Endothelial cell of umbilical vein (primary cell): Measurements from ENCODE around the gene PAK4. TPM values are rescaled to one million over a fixed set of nuclear protein-coding genes. Genes with fewer than 3 reads are reported as not detected.
A peak's percentile ranks its signal among the peaks of the same experiment; 100 is the strongest.

Source experiments
- BruUV-seq: library from RNA; stranded (reverse); fragments of 400-500 nt; replicated peaks from 2 replicates; lab custom pipeline; 2021; lab: Mats Ljungman, UMichigan
- CTCF ChIA-PET: fragments of 300-600, 350-600 bp; sonication (Branson Sonifier 250); formaldehyde crosslinking; loops from one replicate; lab custom pipeline; 2021; ENCODE audit warnings: antibody characterized with exemption, inconsistent platforms; lab: Charles Lee
- POLR2A ChIA-PET: fragments of 300-600, 350-600 bp; sonication (Branson Sonifier 250); formaldehyde crosslinking; loops from one replicate; lab custom pipeline; 2021; ENCODE audit warnings: antibody characterized with exemption, inconsistent platforms; lab: Charles Lee
- DNase-seq: peaks from one replicate; pipeline ENCODE4 v3.0.0-alpha.2; 2011; ENCODE audit warnings: low read depth, low spot score
- FAIRE-seq: peaks from 2 replicates; lab custom pipeline; 2011; peaks lifted over from hg19 to GRCh38; lab: Jason Lieb, UNC
- H2AFZ ChIP-seq: 2 replicates; pipeline ENCODE4 v1.6.0; 2012; ENCODE audit warnings: low read depth, low read length, control low read depth, inconsistent platforms
- H3K27ac ChIP-seq: 2 replicates; pipeline ENCODE4 v1.5.1; 2011; ENCODE audit warnings: low read depth, mild to moderate bottlenecking, control low read depth, low read length, moderate library complexity; ENCODE audit not compliant: insufficient read depth
- H3K27me3 ChIP-seq, 2 experiments: 2 replicates each; pipeline versions ENCODE4 v1.6.0 to v1.6.1; 2011; ENCODE audit warnings: low read length in 2 of 2, mixed read lengths in 1 of 2; ENCODE audit not compliant: control insufficient read depth in 2 of 2, insufficient read depth in 2 of 2
- H3K36me3 ChIP-seq, 2 experiments: 2 replicates in 1 of 2; 3 replicates in 1 of 2; pipeline ENCODE4 v1.5.1; 2011; ENCODE audit warnings: low read length in 2 of 2, mild to moderate bottlenecking in 1 of 2, moderate library complexity in 1 of 2; ENCODE audit not compliant: control insufficient read depth in 2 of 2, insufficient read depth in 2 of 2; ENCODE audit errors: extremely low read depth in 1 of 2
- H3K4me1 ChIP-seq: 3 replicates; pipeline ENCODE4 v1.5.1; 2011; ENCODE audit warnings: mild to moderate bottlenecking, low read length; ENCODE audit not compliant: control insufficient read depth, insufficient read depth; ENCODE audit errors: extremely low read depth
- H3K4me2 ChIP-seq: 2 replicates; pipeline ENCODE4 v1.6.1; 2011; ENCODE audit warnings: low read length, control low read depth, mixed read lengths; ENCODE audit not compliant: insufficient read depth
- H3K4me3 ChIP-seq, 3 experiments: fragments of 200-600 bp in 1 of 3; sonication (generic), shearing (Covaris generic) in 1 of 3; replicated peaks in 1 of 3; 2 replicates each; pipeline ENCODE4 v1.5.1; 2011 to 2016; ENCODE audit warnings: control low read depth in 3 of 3, low read length in 3 of 3, mild to moderate bottlenecking in 2 of 3, inconsistent platforms in 1 of 3, low read depth in 1 of 3, moderate library complexity in 1 of 3; ENCODE audit not compliant: insufficient read depth in 1 of 3
- H3K79me2 ChIP-seq: 2 replicates; pipeline ENCODE4 v1.6.0; 2012; ENCODE audit warnings: low read length, inconsistent platforms; ENCODE audit not compliant: control insufficient read depth, insufficient read depth
- H3K9ac ChIP-seq: replicated peaks from 2 replicates; pipeline ENCODE3; 2011; ENCODE audit warnings: low read length, control low read depth; ENCODE audit not compliant: insufficient read depth; ENCODE audit errors: extremely low read depth
- H3K9me1 ChIP-seq: replicated peaks from 3 replicates; pipeline ENCODE4 v1.6.0; 2011; ENCODE audit warnings: mild to moderate bottlenecking, low read length; ENCODE audit not compliant: control insufficient read depth, insufficient read depth; ENCODE audit errors: extremely low read depth
- H3K9me3 ChIP-seq: replicated peaks from 2 replicates; pipeline ENCODE4 v1.5.1; 2012; ENCODE audit warnings: low read length, inconsistent platforms; ENCODE audit not compliant: control insufficient read depth, insufficient read depth
- H4K20me1 ChIP-seq: replicated peaks from 2 replicates; pipeline ENCODE3; 2011; ENCODE audit warnings: mild to moderate bottlenecking, low read length; ENCODE audit not compliant: control insufficient read depth, insufficient read depth; ENCODE audit errors: extremely low read depth
- EZH2 ChIP-seq: IDR thresholded peaks from 2 replicates; pipeline ENCODE4 v1.6.1; 2012; ENCODE audit warnings: borderline replicate concordance, low read depth, mild to moderate bottlenecking, moderate library complexity, low read length, inconsistent platforms; ENCODE audit not compliant: severe bottlenecking
- FOS ChIP-seq: IDR thresholded peaks from 2 replicates; pipeline ENCODE4 v1.6.1; 2011; ENCODE audit warnings: mild to moderate bottlenecking, low read length, moderate library complexity, borderline replicate concordance; ENCODE audit not compliant: insufficient read depth
- GATA2 ChIP-seq: IDR thresholded peaks from 2 replicates; pipeline ENCODE4 v1.7.0; 2011; ENCODE audit warnings: low read depth, mild to moderate bottlenecking, moderate library complexity, mixed read lengths, low read length; ENCODE audit not compliant: insufficient read length, insufficient read depth
- JUN ChIP-seq: IDR thresholded peaks from 2 replicates; pipeline ENCODE4 v1.6.1; 2011; ENCODE audit warnings: borderline replicate concordance, low read depth; ENCODE audit not compliant: insufficient read length, insufficient read depth
- MAX ChIP-seq: IDR thresholded peaks from 2 replicates; pipeline ENCODE4 v1.6.1; 2011; ENCODE audit not compliant: insufficient read depth, insufficient read length
- MYC ChIP-seq: IDR thresholded peaks from one replicate; pipeline ENCODE4 v1.6.1; 2011; ENCODE audit warnings: mild to moderate bottlenecking, low read depth, low read length
- POLR2A ChIP-seq: IDR thresholded peaks from 2 replicates; pipeline ENCODE4 v1.6.1; 2012; ENCODE audit warnings: low read depth, mild to moderate bottlenecking, control low read depth, low read length
- POLR2AphosphoS5 ChIP-seq: IDR thresholded peaks from 2 replicates; pipeline ENCODE4 v1.6.1; 2012; ENCODE audit warnings: low read depth, mild to moderate bottlenecking, control low read depth, low read length, moderate library complexity; ENCODE audit not compliant: insufficient read depth
- dilution Hi-C: fragments of 300-500 bp; cut with MboI; formaldehyde crosslinking; loops from one replicate; pipeline ENCODE4 v1.15.0; 2019; ENCODE audit warnings: low sequenced_read_pairs; ENCODE audit not compliant: extremely low pct_ligation_motif_present
- intact Hi-C: fragments of 100-400 bp; cut with micrococcal nuclease; formaldehyde crosslinking; loops from one replicate; pipeline ENCODE4 v1.10.0; 2022
- polyA plus RNA-seq, 4 experiments: library from polyadenylated mRNA; depleted of rRNA in 3 of 4; stranded (reverse) in 3 of 4; unstranded in 1 of 4; fragments of >200 nt; gene quantifications; 2 replicates each; pipeline versions ENCODE4 v1.2.1 to v1.2.3, GENCODE V29; 2011 to 2012; ENCODE audit warnings: missing spikeins in 1 of 4
- total RNA-seq: library from RNA; stranded (reverse); gene quantifications from 2 replicates; pipeline ENCODE4 v1.2.3, GENCODE V29; 2021
- TF ChIP-seq, protein P1 (sequence below), 2 donors: IDR thresholded peaks; 1 replicate in 1 of 2; 2 replicates in 1 of 2; pipeline ENCODE4 v1.5.1; 2011; ENCODE audit warnings: low read length in 2 of 2, mild to moderate bottlenecking in 2 of 2, moderate library complexity in 2 of 2, control low read depth in 1 of 2, inconsistent platforms in 1 of 2, low read depth in 1 of 2; ENCODE audit not compliant: insufficient read depth in 1 of 2; ENCODE audit errors: extremely low read depth in 1 of 2

The PAK4 gene
- total and polyA plus RNA-seq, 2 donors (not counting 3 experiments of a cell fraction or from before 2014, with no cell fraction given): 39.8 to 55.4 TPM

GRCh38 chr19:39160889-39161672 is 35.5 kb downstream of the PAK4 start:
- no peak overlapping the region for H3K4me3 ChIP-seq
- no peaks in the 10 kb centered on the region for H3K27me3 ChIP-seq
- no peaks in the 10 kb centered on the region for H4K20me1 ChIP-seq
- no peak overlapping the region for H3K9ac ChIP-seq
- H3K4me1 ChIP-seq: peaks cover 9% of the 10 kb centered on the region
- POLR2A ChIA-PET: no interaction called here
- no peak overlapping the region for H2AFZ ChIP-seq
- H3K79me2 ChIP-seq: peaks cover 26% of the 10 kb centered on the region
- dilution Hi-C loops: no loop called here
- DNase-seq (peak; percentile 6), FAIRE-seq (no peak)
- no peak overlapping the region for H3K4me2 ChIP-seq
- TF ChIP-seq EZH2 (no peak), JUN (no peak), POLR2AphosphoS5 (no peak), GATA2 (no peak), FOS (no peak), MYC (no peak)
- CTCF ChIA-PET: no interaction called here
- no peaks in the 10 kb centered on the region for H3K9me3 ChIP-seq
- H3K9me1 ChIP-seq: no peaks in the 10 kb centered on the region
- no TSS peak for BruUV-seq
- intact Hi-C loops: no loop called here
- H3K27ac ChIP-seq: no peak overlapping the region
- H3K36me3 ChIP-seq: no peaks in the 10 kb centered on the region

DNA sequence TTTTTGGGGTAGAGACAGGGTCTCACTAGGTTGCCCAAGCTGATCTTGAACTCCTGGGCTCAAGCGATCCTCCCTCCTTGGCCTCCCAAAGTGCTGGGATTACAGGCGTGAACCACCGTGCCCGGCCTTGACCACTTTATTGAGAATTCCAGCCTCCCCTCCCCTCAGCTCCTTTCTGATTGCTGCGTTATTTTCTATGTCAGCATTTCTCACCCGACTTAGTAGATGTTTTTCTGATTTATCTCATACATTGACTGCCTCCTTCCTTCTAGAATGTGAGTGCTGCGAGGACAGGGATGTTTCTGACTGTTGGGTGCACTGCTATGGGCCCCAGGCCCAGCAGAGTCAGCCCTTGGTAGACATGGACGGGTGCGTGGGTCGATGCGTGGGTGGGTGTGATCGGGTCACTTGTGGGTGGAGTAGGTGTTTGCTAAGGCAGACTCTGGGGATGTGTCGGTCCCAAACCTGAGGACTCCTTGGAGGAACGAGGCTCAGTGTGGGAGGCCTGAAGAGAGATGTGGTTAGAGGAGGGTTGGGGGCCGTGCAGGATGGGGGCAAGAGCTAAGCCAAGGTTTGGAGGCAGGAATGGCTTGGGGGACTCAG is 37.0 kb downstream of the PAK4 start:
- Histone ChIP-seq H2AFZ (no peak overlapping the region), H3K36me3 (no peaks in the 10 kb centered on the region), H3K9ac (no peak overlapping the region), H3K4me1 (peaks cover 9% of the 10 kb centered on the region), H3K4me2 (no peak overlapping the region), H3K9me1 (no peaks in the 10 kb centered on the region), H3K27me3 (no peaks in the 10 kb centered on the region), H3K27ac (no peak overlapping the region), H3K4me3 (no peak overlapping the region), H4K20me1 (no peaks in the 10 kb centered on the region), H3K79me2 (peaks cover 21% of the 10 kb centered on the region), H3K9me3 (no peaks in the 10 kb centered on the region)
- TF ChIP-seq POLR2A (no peak), EZH2 (no peak), MAX (no peak), JUN (no peak), FOS (no peak), POLR2AphosphoS5 (no peak), MYC (no peak), GATA2 (no peak)
- TF ChIP-seq, protein P1, sequence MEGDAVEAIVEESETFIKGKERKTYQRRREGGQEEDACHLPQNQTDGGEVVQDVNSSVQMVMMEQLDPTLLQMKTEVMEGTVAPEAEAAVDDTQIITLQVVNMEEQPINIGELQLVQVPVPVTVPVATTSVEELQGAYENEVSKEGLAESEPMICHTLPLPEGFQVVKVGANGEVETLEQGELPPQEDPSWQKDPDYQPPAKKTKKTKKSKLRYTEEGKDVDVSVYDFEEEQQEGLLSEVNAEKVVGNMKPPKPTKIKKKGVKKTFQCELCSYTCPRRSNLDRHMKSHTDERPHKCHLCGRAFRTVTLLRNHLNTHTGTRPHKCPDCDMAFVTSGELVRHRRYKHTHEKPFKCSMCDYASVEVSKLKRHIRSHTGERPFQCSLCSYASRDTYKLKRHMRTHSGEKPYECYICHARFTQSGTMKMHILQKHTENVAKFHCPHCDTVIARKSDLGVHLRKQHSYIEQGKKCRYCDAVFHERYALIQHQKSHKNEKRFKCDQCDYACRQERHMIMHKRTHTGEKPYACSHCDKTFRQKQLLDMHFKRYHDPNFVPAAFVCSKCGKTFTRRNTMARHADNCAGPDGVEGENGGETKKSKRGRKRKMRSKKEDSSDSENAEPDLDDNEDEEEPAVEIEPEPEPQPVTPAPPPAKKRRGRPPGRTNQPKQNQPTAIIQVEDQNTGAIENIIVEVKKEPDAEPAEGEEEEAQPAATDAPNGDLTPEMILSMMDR (IDR thresholded peaks at IDR 0.05; ENCODE audit: extremely low read depth in 1 of 2, insufficient read depth in 1 of 2, low read depth in 1 of 2, low read length in 2 of 2): no peak
- DNase-seq (no peak), FAIRE-seq (no peak)
- ChIA-PET POLR2A (no interaction called here), CTCF (no interaction called here)
- dilution Hi-C loops: no loop called here
- no TSS peak for BruUV-seq
- intact Hi-C loops: no loop called here
